Measurements from ENCODE around the gene OLFML2A.
"Not testable (repeated sequence)": the region's sequence is repeated elsewhere in the genome, so short reads cannot be mapped to it uniquely, and the experiment has no call there.

Gene OLFML2A

GRCh38 chr9:124776954-124777648, at the start of gene OLFML2A:
Gene OLFML2A, plus strand, starts transcription at chr9:124777133. Its CDS starts 138 bp downstream, at chr9:124777271.
- TF ChIP-seq, protein P1, sequence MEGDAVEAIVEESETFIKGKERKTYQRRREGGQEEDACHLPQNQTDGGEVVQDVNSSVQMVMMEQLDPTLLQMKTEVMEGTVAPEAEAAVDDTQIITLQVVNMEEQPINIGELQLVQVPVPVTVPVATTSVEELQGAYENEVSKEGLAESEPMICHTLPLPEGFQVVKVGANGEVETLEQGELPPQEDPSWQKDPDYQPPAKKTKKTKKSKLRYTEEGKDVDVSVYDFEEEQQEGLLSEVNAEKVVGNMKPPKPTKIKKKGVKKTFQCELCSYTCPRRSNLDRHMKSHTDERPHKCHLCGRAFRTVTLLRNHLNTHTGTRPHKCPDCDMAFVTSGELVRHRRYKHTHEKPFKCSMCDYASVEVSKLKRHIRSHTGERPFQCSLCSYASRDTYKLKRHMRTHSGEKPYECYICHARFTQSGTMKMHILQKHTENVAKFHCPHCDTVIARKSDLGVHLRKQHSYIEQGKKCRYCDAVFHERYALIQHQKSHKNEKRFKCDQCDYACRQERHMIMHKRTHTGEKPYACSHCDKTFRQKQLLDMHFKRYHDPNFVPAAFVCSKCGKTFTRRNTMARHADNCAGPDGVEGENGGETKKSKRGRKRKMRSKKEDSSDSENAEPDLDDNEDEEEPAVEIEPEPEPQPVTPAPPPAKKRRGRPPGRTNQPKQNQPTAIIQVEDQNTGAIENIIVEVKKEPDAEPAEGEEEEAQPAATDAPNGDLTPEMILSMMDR (IDR thresholded peaks at IDR 0.05; ENCODE audit: control extremely low read depth, extremely low read depth, low read depth, missing control alignments) = peak; percentile 45
- DNase-seq (ENCODE audit: extremely low spot score) = peak; percentile 61
- ChIA-PET CTCF (interaction anchor here (0.7 to 12.5 kb wide), 17 partner anchors 12 to 371 kb away, joined by 3 to 814 read pairs (median 4); partner anchors contain the start of genes ARPC5L, RPL35 and WDR38), POLR2A (interaction anchor here (0.6 kb wide), 1 partner anchor 39 kb away, joined by 6 read pairs; no protein-coding TSS in a partner anchor)

DNA sequence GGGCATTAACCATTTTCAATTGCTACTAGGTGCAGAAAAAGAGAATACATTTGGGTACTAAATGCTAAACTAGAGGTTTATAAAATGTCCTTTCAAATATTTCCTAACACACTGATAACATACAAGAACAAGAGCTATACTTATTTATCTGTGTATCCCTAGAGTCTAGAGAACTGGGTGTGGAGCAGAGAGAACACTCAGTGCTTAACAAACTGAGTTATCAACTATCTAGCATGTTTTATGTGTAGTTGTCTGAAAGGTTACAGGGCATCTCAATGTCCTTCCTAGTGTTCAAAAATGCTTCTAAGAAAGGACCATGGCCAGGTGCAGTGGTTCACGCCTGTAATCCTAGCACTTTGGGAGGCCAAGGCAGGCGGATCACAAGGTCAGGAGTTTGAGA, 46.2 kb upstream of the OLFML2A start:
- TF ChIP-seq, protein P1 (IDR thresholded peaks at IDR 0.05; ENCODE audit: control extremely low read depth, extremely low read depth, low read depth, missing control alignments) = no peak
- no peak for DNase-seq (ENCODE audit: extremely low spot score)
- CTCF ChIA-PET = interaction anchor here (1.3 kb wide), 1 partner anchor 21 kb away, joined by 5 read pairs; no protein-coding TSS in a partner anchor
- POLR2A ChIA-PET = no interaction called here

DNA sequence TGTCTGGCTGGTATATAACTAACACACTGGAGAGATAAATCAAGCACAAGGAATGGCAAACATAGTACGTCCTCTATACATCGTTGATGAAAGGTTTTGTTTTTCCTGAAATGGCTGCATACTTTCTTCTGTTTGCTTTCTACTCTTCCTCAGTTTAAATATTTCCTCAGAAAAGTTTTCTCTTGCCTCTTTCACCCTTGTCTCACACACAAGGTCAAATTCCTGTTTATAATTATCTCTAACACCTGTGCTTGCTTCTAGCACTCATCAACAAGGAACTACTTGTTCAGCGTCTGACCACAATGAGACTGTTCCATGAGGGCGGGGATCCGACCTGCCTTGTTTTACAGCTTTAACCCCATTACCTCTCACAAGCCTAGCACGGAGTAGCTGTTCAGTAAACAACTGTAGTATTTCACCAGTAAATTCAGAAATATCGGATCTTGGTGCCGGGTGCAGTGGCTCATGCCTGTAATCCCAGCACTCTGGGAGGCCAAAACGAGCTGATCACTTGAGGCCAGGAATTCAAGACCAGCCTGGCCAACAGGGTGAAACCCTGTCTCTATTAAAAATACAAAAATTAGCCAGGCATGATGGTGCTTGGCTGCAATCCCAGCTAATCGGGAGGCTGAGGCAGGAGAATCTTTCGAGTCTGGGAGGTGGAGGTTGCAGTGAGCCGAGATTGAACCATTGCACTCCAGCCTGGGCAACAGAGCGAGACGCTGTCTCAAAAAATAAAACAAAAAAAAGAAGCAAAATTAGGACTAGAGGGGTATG, 42.8 kb upstream of the OLFML2A start:
- POLR2A ChIA-PET = no interaction called here
- DNase-seq (ENCODE audit: extremely low spot score) = no peak

GRCh38 chr9:124734741-124735083, 42.2 kb upstream of the OLFML2A start:
- POLR2A ChIA-PET; DNase-seq (ENCODE audit: extremely low spot score): not testable (repeated sequence)
- CTCF ChIA-PET = interaction anchor here (1.1 to 2.5 kb wide), 7 partner anchors 9 to 117 kb away, joined by 3 to 9 read pairs (median 5); no protein-coding TSS in a partner anchor

More for the DNA sequence above, 42.8 kb upstream of the OLFML2A start:
- CTCF ChIA-PET = interaction anchor here (1.2 to 2.5 kb wide), 5 partner anchors 10 to 118 kb away, joined by 3 to 9 read pairs (median 5); no protein-coding TSS in a partner anchor
- TF ChIP-seq, protein P1 (IDR thresholded peaks at IDR 0.05; ENCODE audit: control extremely low read depth, extremely low read depth, low read depth, missing control alignments) = no peak

- ChIA-PET POLR2A (no interaction called here), CTCF (interaction anchor here (0.7 to 2.5 kb wide), 7 partner anchors 9 to 117 kb away, joined by 3 to 9 read pairs (median 3); no protein-coding TSS in a partner anchor)
- DNase-seq (ENCODE audit: extremely low spot score) = no peak
These were observed 41.8 kb upstream of the OLFML2A start for GRCh38 chr9:124735121-124735520.

GRCh38 chr9:124738075-124738474, 38.9 kb upstream of the OLFML2A start:
- POLR2A ChIA-PET; DNase-seq (ENCODE audit: extremely low spot score): not testable (repeated sequence)
- CTCF ChIA-PET = interaction anchor here (1.0 to 1.9 kb wide), 4 partner anchors 15 to 27 kb away, joined by 3 to 4 read pairs (median 3); no protein-coding TSS in a partner anchor

More at GRCh38 chr9:124735121-124735520, 41.8 kb upstream of the OLFML2A start:
- TF ChIP-seq, protein P1 (IDR thresholded peaks at IDR 0.05; ENCODE audit: control extremely low read depth, extremely low read depth, low read depth, missing control alignments) = no peak

- DNase-seq (ENCODE audit: extremely low spot score) = no peak
- ChIA-PET CTCF (interaction anchor here (1.1 to 1.9 kb wide), 4 partner anchors 9 to 122 kb away, joined by 3 to 4 read pairs (median 3); no protein-coding TSS in a partner anchor), POLR2A (no interaction called here)
- TF ChIP-seq, protein P1 (IDR thresholded peaks at IDR 0.05; ENCODE audit: control extremely low read depth, extremely low read depth, low read depth, missing control alignments) = no peak
These were observed 37.6 kb upstream of the OLFML2A start for GRCh38 chr9:124739360-124739759.

Measured in GM10248 (cell line).